Measurements from ENCODE around the gene SCN9A. TPM values are rescaled to one million over a fixed set of nuclear protein-coding genes. Genes with fewer than 3 reads are reported as not detected.

Gene SCN9A
- total and polyA plus RNA-seq, 2 donors (not counting 1 experiment from before 2014, with no cell fraction given): 64.2 to 105 TPM

DNA sequence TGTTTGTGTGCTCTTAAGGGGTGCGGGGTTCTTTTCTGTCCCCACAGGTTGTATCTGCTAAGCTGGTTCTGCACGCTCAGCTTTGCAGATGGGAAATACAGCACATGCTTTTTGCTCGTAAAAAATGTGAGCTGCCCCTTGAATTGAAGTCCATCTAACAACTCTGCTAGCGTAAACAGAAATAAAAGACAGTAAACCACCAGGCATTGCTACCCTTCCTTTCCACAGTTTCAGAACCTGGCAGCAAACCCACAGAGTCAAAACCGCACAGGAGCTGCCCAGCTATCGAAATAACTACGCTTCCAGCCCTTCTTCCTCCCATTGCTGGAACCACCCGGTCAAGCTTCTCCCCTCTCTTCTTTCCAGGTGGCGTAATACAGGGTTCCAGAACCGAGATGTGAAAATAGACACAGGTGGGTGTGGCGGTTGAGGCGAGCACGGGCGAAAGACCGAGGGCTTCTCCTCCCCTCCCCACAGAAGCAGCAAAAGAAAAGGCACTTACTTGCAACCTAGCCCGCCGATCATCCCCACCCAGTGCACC is 479 bp downstream of the SCN9A start:
- Histone ChIP-seq H3K4me2 (ENCODE audit: extremely low read depth, insufficient read depth, low read length) (peak overlapping the region; percentile 69), H2AFZ (ENCODE audit: low read length) (peak overlapping the region; percentile 66), H3K36me3 (ENCODE audit: control insufficient read depth, insufficient read depth, low read length) (no peaks in the 10 kb centered on the region), H3K27ac (ENCODE audit: insufficient read depth, low read length) (peak overlapping the region; percentile 45), H3K9ac (ENCODE audit: insufficient read depth, low read length) (peak overlapping the region; percentile 60), H3K27me3 (ENCODE audit: control insufficient read depth, insufficient read depth, low read length) (no peaks in the 10 kb centered on the region), H4K20me1 (ENCODE audit: control insufficient read depth, extremely low read depth, insufficient read depth, low read length) (no peaks in the 10 kb centered on the region), H3K79me2 (ENCODE audit: control insufficient read depth, insufficient read depth, low read length) (peaks cover 39% of the 10 kb centered on the region), H3K4me1 (ENCODE audit: control insufficient read depth, extremely low read depth, insufficient read depth, low read length) (peaks cover 5% of the 10 kb centered on the region), H3K9me3 (ENCODE audit: control insufficient read depth, insufficient read depth, low read depth, low read length) (no peaks in the 10 kb centered on the region), H3K4me3 (replicated peaks in 1 of 4; ENCODE audit: control extremely low read depth in 1 of 4, insufficient read depth in 1 of 4, low read depth in 3 of 4, low read length in 4 of 4) (peak overlapping the region; percentile 87 to 98 (median 92))
- TF ChIP-seq CTCF (conservative IDR thresholded peaks at IDR 0.05 in 1 of 2, IDR thresholded peaks at IDR 0.05 in 1 of 2; ENCODE audit: low read depth in 1 of 2, low read length in 2 of 2) (no peak), EZH2 (IDR thresholded peaks at IDR 0.05; ENCODE audit: low read length, missing control alignments) (no peak)
- peak; percentile 42 for DNase-seq (ENCODE audit: low read depth in 2 of 2)

- no peaks in the 10 kb centered on the region for H4K20me1 ChIP-seq (ENCODE audit: control insufficient read depth, extremely low read depth, insufficient read depth, low read length)
- H3K4me2 ChIP-seq (ENCODE audit: extremely low read depth, insufficient read depth, low read length): peak overlapping the region; percentile 42
- H3K36me3 ChIP-seq (ENCODE audit: control insufficient read depth, insufficient read depth, low read length): no peaks in the 10 kb centered on the region
- H3K9me3 ChIP-seq (ENCODE audit: control insufficient read depth, insufficient read depth, low read depth, low read length): no peaks in the 10 kb centered on the region
- peak overlapping the region; percentile 87 to 98 (median 92) for H3K4me3 ChIP-seq (replicated peaks in 1 of 4; ENCODE audit: control extremely low read depth in 1 of 4, insufficient read depth in 1 of 4, low read depth in 3 of 4, low read length in 4 of 4)
- no peaks in the 10 kb centered on the region for H3K27me3 ChIP-seq (ENCODE audit: control insufficient read depth, insufficient read depth, low read length)
- no peak overlapping the region for H2AFZ ChIP-seq (ENCODE audit: low read length)
- no peak overlapping the region for H3K27ac ChIP-seq (ENCODE audit: insufficient read depth, low read length)
- H3K9ac ChIP-seq (ENCODE audit: insufficient read depth, low read length): no peak overlapping the region
- TF ChIP-seq EZH2 (IDR thresholded peaks at IDR 0.05; ENCODE audit: low read length, missing control alignments): no peak
- TF ChIP-seq CTCF (conservative IDR thresholded peaks at IDR 0.05 in 1 of 2, IDR thresholded peaks at IDR 0.05 in 1 of 2; ENCODE audit: low read depth in 1 of 2, low read length in 2 of 2): no peak
- peaks cover 46% of the 10 kb centered on the region for H3K79me2 ChIP-seq (ENCODE audit: control insufficient read depth, insufficient read depth, low read length)
- peaks cover 5% of the 10 kb centered on the region for H3K4me1 ChIP-seq (ENCODE audit: control insufficient read depth, extremely low read depth, insufficient read depth, low read length)
- DNase-seq (ENCODE audit: low read depth in 2 of 2): peak; percentile 72 to 85
Observed at GRCh38 chr2:166373951-166374350, 1.8 kb downstream of the SCN9A start.

GRCh38 chr2:166373539-166373938 is 2.2 kb downstream of the SCN9A start:
- H3K4me2 ChIP-seq (ENCODE audit: extremely low read depth, insufficient read depth, low read length): peak overlapping the region; percentile 42
- no peak for DNase-seq (ENCODE audit: low read depth in 2 of 2)
- H3K27ac ChIP-seq (ENCODE audit: insufficient read depth, low read length): peak overlapping the region; percentile 2
- peak overlapping the region; percentile 87 to 98 (median 92) for H3K4me3 ChIP-seq (replicated peaks in 1 of 4; ENCODE audit: control extremely low read depth in 1 of 4, insufficient read depth in 1 of 4, low read depth in 3 of 4, low read length in 4 of 4)
- H3K36me3 ChIP-seq (ENCODE audit: control insufficient read depth, insufficient read depth, low read length): no peaks in the 10 kb centered on the region
- TF ChIP-seq CTCF (conservative IDR thresholded peaks at IDR 0.05 in 1 of 2, IDR thresholded peaks at IDR 0.05 in 1 of 2; ENCODE audit: low read depth in 1 of 2, low read length in 2 of 2) (no peak), EZH2 (IDR thresholded peaks at IDR 0.05; ENCODE audit: low read length, missing control alignments) (no peak)
- H2AFZ ChIP-seq (ENCODE audit: low read length): no peak overlapping the region
- no peaks in the 10 kb centered on the region for H3K27me3 ChIP-seq (ENCODE audit: control insufficient read depth, insufficient read depth, low read length)
- H3K9me3 ChIP-seq (ENCODE audit: control insufficient read depth, insufficient read depth, low read depth, low read length): no peaks in the 10 kb centered on the region
- peaks cover 5% of the 10 kb centered on the region for H3K4me1 ChIP-seq (ENCODE audit: control insufficient read depth, extremely low read depth, insufficient read depth, low read length)
- H4K20me1 ChIP-seq (ENCODE audit: control insufficient read depth, extremely low read depth, insufficient read depth, low read length): no peaks in the 10 kb centered on the region
- H3K9ac ChIP-seq (ENCODE audit: insufficient read depth, low read length): no peak overlapping the region
- peaks cover 46% of the 10 kb centered on the region for H3K79me2 ChIP-seq (ENCODE audit: control insufficient read depth, insufficient read depth, low read length)

All from fibroblast of lung (primary cell).